CD4-positive, CD25-positive, alpha-beta regulatory T cell (primary cell): ENCODE data around the gene FGD6. TPM values are rescaled to one million over a fixed set of nuclear protein-coding genes. Genes with fewer than 3 reads are reported as not detected.
A peak's percentile ranks its signal among the peaks of the same experiment; 100 is the strongest.
"Not testable (repeated sequence)": the region's sequence is repeated elsewhere in the genome, so short reads cannot be mapped to it uniquely, and the experiment has no call there.

Experiments used
- ATAC-seq, 2 donors: fragments of 150-1000 bp; cut with Tn5 transposase; one replicate each; pipeline ENCODE4 v1.10.0; 2021; ENCODE audit warnings: low read depth in 2 of 2, moderate number of reproducible peaks in 2 of 2, moderate library complexity in 1 of 2
- DNase-seq, 3 donors: peaks; one replicate each; pipeline versions ENCODE4 v3.0.0 to v3.0.0-alpha.2; 2012 to 2022; ENCODE audit warnings: mixed read lengths in 1 of 3
- H3K27ac ChIP-seq: one replicate; pipeline ENCODE4 v1.7.0; 2013; ENCODE audit warnings: mild to moderate bottlenecking, low read length; ENCODE audit not compliant: insufficient read depth, poor library complexity, severe bottlenecking
- H3K27me3 ChIP-seq: one replicate; pipeline ENCODE4 v1.7.0; 2013; ENCODE audit warnings: low read length; ENCODE audit not compliant: control insufficient read depth, insufficient read depth
- H3K36me3 ChIP-seq: one replicate; pipeline ENCODE4 v1.7.0; 2013; ENCODE audit warnings: mild to moderate bottlenecking, low read length, moderate library complexity; ENCODE audit not compliant: control insufficient read depth, insufficient read depth
- H3K4me1 ChIP-seq: 2 replicates; pipeline ENCODE4 v1.7.0; 2013; ENCODE audit warnings: mild to moderate bottlenecking, low read length; ENCODE audit not compliant: insufficient read depth, control insufficient read depth, poor library complexity, severe bottlenecking
- H3K4me3 ChIP-seq: one replicate; pipeline ENCODE4 v1.7.0; 2013; ENCODE audit warnings: low read depth, mild to moderate bottlenecking, low read length, moderate library complexity
- H3K9me3 ChIP-seq, 2 experiments: 1 replicate in 1 of 2; 2 replicates in 1 of 2; pipeline ENCODE4 v1.7.0; 2013; ENCODE audit warnings: low read length in 2 of 2, mild to moderate bottlenecking in 1 of 2, moderate library complexity in 1 of 2; ENCODE audit not compliant: control insufficient read depth in 2 of 2
- H3K27ac Mint-ChIP-seq, 3 donors: one replicate each; pipeline ENCODE4 v1.8.0; 2020 to 2022; ENCODE audit warnings: mild to moderate bottlenecking in 3 of 3, mixed read lengths in 3 of 3, moderate library complexity in 2 of 3
- H3K27me3 Mint-ChIP-seq: one replicate; pipeline ENCODE4 v1.8.0; 2022; ENCODE audit warnings: mild to moderate bottlenecking, mixed read lengths
- H3K36me3 Mint-ChIP-seq: one replicate; pipeline ENCODE4 v1.8.0; 2020; ENCODE audit warnings: mixed read lengths
- H3K4me1 Mint-ChIP-seq, 4 donors: one replicate each; pipeline ENCODE4 v1.8.0; 2020 to 2022; ENCODE audit warnings: mixed read lengths in 4 of 4, mild to moderate bottlenecking in 1 of 4
- H3K4me3 Mint-ChIP-seq, 4 donors: one replicate each; pipeline ENCODE4 v1.8.0; 2020 to 2022; ENCODE audit warnings: mild to moderate bottlenecking in 4 of 4, mixed read lengths in 4 of 4, moderate library complexity in 3 of 4
- H3K9me3 Mint-ChIP-seq, 7 donors: one replicate each; pipeline ENCODE4 v1.8.0; 2020 to 2022; ENCODE audit warnings: mixed read lengths in 7 of 7, mild to moderate bottlenecking in 3 of 7, moderate library complexity in 2 of 7
- polyA plus RNA-seq, 4 donors: library from polyadenylated mRNA; unstranded; fragments of 300-500 nt; fragmentation: Illumina TruSeq; gene quantifications; one replicate each; pipeline ENCODE4 v1.2.3, GENCODE V29; 2021
- total RNA-seq: library from RNA; stranded (reverse); gene quantifications from one replicate; pipeline ENCODE4 v1.2.3, GENCODE V29; 2022

The FGD6 gene
- total and polyA plus RNA-seq, 5 donors from 2014 or later, result 0.06 to 0.79 (median 0.09) TPM; not detected in 1

- no peak overlapping the region for H3K4me3 ChIP-seq
- H3K27me3 ChIP-seq, result no peaks in the 10 kb centered on the region
- ATAC-seq (no peak), DNase-seq (no peak)
- Mint-ChIP-seq H3K36me3 (peaks cover 9% of the 10 kb centered on the region), H3K27ac (no peak overlapping the region), H3K4me1 (peaks cover 18 to 35% (median 25%) of the 10 kb centered on the region in 4 donors), H3K4me3 (no peak overlapping the region), H3K9me3 (no peaks in the 10 kb centered on the region), H3K27me3 (no peaks in the 10 kb centered on the region)
- peaks cover 2% of the 10 kb centered on the region for H3K36me3 ChIP-seq
- H3K4me1 ChIP-seq, result no peaks in the 10 kb centered on the region
- H3K27ac ChIP-seq, result no peak overlapping the region
- H3K9me3 ChIP-seq, result no peaks in the 10 kb centered on the region
Measured at GRCh38 chr12:95241761-95242506, 24.7 kb upstream of the FGD6 start.

GRCh38 chr12:95241138-95241537, 23.9 kb upstream of the FGD6 start:
- H3K36me3 Mint-ChIP-seq, H3K9me3 Mint-ChIP-seq, H3K27me3 ChIP-seq, H3K4me1 ChIP-seq, H3K4me3 Mint-ChIP-seq, H3K9me3 ChIP-seq, H3K27ac Mint-ChIP-seq, DNase-seq, H3K36me3 ChIP-seq, ATAC-seq, H3K4me3 ChIP-seq, H3K27me3 Mint-ChIP-seq, H3K27ac ChIP-seq: not testable (repeated sequence)
- peaks cover 15 to 35% (median 27%) of the 10 kb centered on the region in 4 donors for H3K4me1 Mint-ChIP-seq

GRCh38 chr12:95240556-95240955, 23.3 kb upstream of the FGD6 start:
- Mint-ChIP-seq H3K4me1 (peaks cover 12 to 34% (median 27%) of the 10 kb centered on the region in 4 donors), H3K27me3 (no peaks in the 10 kb centered on the region), H3K4me3 (no peak overlapping the region), H3K9me3 (no peaks in the 10 kb centered on the region), H3K36me3 (peaks cover 9% of the 10 kb centered on the region), H3K27ac (no peak overlapping the region)
- Histone ChIP-seq H3K9me3 (no peaks in the 10 kb centered on the region), H3K27me3 (no peaks in the 10 kb centered on the region), H3K36me3 (peaks cover 2% of the 10 kb centered on the region), H3K4me1 (no peaks in the 10 kb centered on the region), H3K4me3 (no peak overlapping the region), H3K27ac (no peak overlapping the region)
- DNase-seq (no peak), ATAC-seq (no peak)

GRCh38 chr12:95239835-95240234, 22.6 kb upstream of the FGD6 start:
- not testable (repeated sequence) for ATAC-seq, H3K4me1 ChIP-seq, H3K27ac ChIP-seq, H3K4me3 Mint-ChIP-seq, H3K9me3 ChIP-seq, DNase-seq, H3K27me3 Mint-ChIP-seq, H3K27me3 ChIP-seq, H3K4me3 ChIP-seq, H3K36me3 ChIP-seq, H3K36me3 Mint-ChIP-seq, H3K9me3 Mint-ChIP-seq
- peak overlapping the region in 1 of 3 donors; percentile 2 for H3K27ac Mint-ChIP-seq
- peaks cover 12 to 32% (median 27%) of the 10 kb centered on the region in 4 donors for H3K4me1 Mint-ChIP-seq

GRCh38 chr12:95239216-95239615, 21.9 kb upstream of the FGD6 start:
- H3K27ac ChIP-seq, result no peak overlapping the region
- peaks cover 12 to 27% (median 27%) of the 10 kb centered on the region in 4 donors for H3K4me1 Mint-ChIP-seq
- no peak overlapping the region for H3K4me3 Mint-ChIP-seq
- H3K36me3 ChIP-seq, result peaks cover 2% of the 10 kb centered on the region
- no peaks in the 10 kb centered on the region for H3K27me3 ChIP-seq
- peak overlapping the region in 1 of 3 donors; percentile 2 for H3K27ac Mint-ChIP-seq
- H3K36me3 Mint-ChIP-seq, result peaks cover 12% of the 10 kb centered on the region
- ATAC-seq (no peak), DNase-seq (no peak)
- no peak overlapping the region for H3K4me3 ChIP-seq
- H3K4me1 ChIP-seq, result no peaks in the 10 kb centered on the region
- no peaks in the 10 kb centered on the region for H3K9me3 ChIP-seq
- no peaks in the 10 kb centered on the region for H3K9me3 Mint-ChIP-seq
- H3K27me3 Mint-ChIP-seq, result no peaks in the 10 kb centered on the region

DNA sequence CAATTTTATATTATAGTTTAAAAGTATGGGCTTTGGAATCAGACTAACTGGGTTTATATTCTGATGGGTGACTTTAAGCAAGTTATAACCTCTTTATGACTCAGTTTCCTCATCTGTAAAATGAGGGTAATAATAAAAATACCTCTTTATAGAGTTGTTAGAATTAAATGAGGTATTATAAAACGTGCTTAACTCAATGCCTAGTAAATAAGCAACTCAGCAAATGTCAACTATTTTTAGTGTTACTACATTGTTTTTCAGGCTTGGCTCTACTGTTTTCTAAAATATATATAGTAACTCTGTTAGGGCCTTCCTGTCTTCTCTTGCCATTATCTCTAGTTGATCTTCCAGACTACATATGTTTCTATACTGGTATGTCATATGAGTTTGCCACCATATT, 20.9 kb upstream of the FGD6 start:
- Histone ChIP-seq H3K4me3 (no peak overlapping the region), H3K9me3 (no peaks in the 10 kb centered on the region), H3K27me3 (no peaks in the 10 kb centered on the region), H3K4me1 (no peaks in the 10 kb centered on the region), H3K27ac (no peak overlapping the region), H3K36me3 (peaks cover 2% of the 10 kb centered on the region)
- Mint-ChIP-seq H3K4me1 (peaks cover 12 to 27% (median 27%) of the 10 kb centered on the region in 4 donors), H3K9me3 (no peaks in the 10 kb centered on the region), H3K27me3 (no peaks in the 10 kb centered on the region), H3K36me3 (peaks cover 4% of the 10 kb centered on the region), H3K4me3 (no peak overlapping the region), H3K27ac (no peak overlapping the region)
- DNase-seq (no peak), ATAC-seq (no peak)

GRCh38 chr12:95237315-95237714, 20.0 kb upstream of the FGD6 start:
- Mint-ChIP-seq H3K4me3 (no peak overlapping the region), H3K4me1 (peaks cover 12 to 36% (median 30%) of the 10 kb centered on the region in 4 donors), H3K27me3 (no peaks in the 10 kb centered on the region), H3K9me3 (no peaks in the 10 kb centered on the region), H3K27ac (peak overlapping the region in 1 of 3 donors; percentile 73), H3K36me3 (peaks cover 3% of the 10 kb centered on the region)
- DNase-seq, result no peak
- no peak overlapping the region for H3K4me3 ChIP-seq
- no peaks in the 10 kb centered on the region for H3K27me3 ChIP-seq
- H3K4me1 ChIP-seq, result no peaks in the 10 kb centered on the region
- no peak for ATAC-seq
- H3K36me3 ChIP-seq, result peaks cover 2% of the 10 kb centered on the region
- no peak overlapping the region for H3K27ac ChIP-seq
- no peaks in the 10 kb centered on the region for H3K9me3 ChIP-seq

- not testable (repeated sequence) for H3K27ac ChIP-seq, H3K27ac Mint-ChIP-seq, H3K27me3 ChIP-seq, DNase-seq, H3K9me3 ChIP-seq, ATAC-seq, H3K4me3 Mint-ChIP-seq, H3K36me3 ChIP-seq, H3K4me1 ChIP-seq, H3K27me3 Mint-ChIP-seq, H3K9me3 Mint-ChIP-seq, H3K4me3 ChIP-seq, H3K36me3 Mint-ChIP-seq
- H3K4me1 Mint-ChIP-seq, result peaks cover 16 to 46% (median 37%) of the 10 kb centered on the region in 4 donors
Measured at GRCh38 chr12:95235621-95236020, 18.4 kb upstream of the FGD6 start.
